Measurements from ENCODE around the gene TBC1D22A. TPM values are rescaled to one million over a fixed set of nuclear protein-coding genes. Genes with fewer than 3 reads are reported as not detected.

Gene TBC1D22A
- total RNA-seq, 4 donors from 2014 or later = 16.2 to 22.2 (median 17.8) TPM

DNA sequence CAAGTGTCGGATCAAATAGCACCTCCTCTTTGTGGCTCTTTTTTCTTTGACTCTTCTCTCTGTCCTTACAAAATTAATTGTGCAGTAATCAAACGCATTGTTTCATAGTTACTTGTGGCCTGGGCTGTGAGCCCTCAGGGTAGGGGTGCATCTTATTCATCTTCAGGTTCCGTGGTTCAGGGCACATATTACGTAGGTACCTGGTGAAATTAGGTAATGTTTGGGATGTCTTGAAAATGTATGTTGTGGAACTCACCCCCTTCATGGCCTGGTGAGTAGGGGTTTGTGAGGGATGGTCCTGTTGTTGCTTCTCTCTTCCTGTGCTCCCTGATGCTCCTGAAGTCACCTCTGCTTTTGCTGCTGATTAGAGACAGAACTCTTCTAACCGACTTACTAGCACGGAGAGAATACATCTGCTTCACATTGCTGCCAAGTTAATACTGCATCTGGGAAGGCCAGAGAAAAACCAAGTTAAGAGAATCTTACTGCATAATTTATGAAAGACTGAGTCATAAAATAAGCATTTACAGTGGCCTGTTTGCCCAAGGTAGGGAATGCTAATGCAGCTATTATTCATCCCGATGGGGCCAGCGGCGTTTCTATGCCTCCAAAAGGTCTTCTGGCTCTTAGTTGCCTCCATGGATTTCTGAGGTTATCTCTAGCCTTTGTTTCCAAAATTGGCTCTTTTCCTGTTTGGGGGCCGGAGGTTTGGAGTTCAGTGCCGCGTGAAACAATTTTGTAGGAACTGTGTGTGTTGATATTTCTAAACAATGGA is 66.9 kb downstream of the TBC1D22A start:
- H3K36me3 ChIP-seq = peaks cover 0 to 1% of the 10 kb centered on the region in 2 donors
- 25 to 37% methylated on average over 9 to 10 of the region's 12 CpGs for WGBS, 2 donors (ENCODE audit: low coverage in 1 of 2)
- no peak for ATAC-seq
- peaks cover 0 to 30% (median 17%) of the 10 kb centered on the region in 3 donors for H3K4me1 ChIP-seq
- H3K27ac ChIP-seq = no peak overlapping the region
- H3K9me3 ChIP-seq = no peaks in the 10 kb centered on the region
- no peaks in the 10 kb centered on the region for H3K27me3 ChIP-seq
- peak; percentile 67 for TF ChIP-seq POLR2AphosphoS5 (IDR thresholded peaks at IDR 0.05)
- TF ChIP-seq CTCF (IDR thresholded peaks at IDR 0.05) = no peak
- H3K4me3 ChIP-seq = no peak overlapping the region

GRCh38 chr22:46829941-46830715 is 67.7 kb downstream of the TBC1D22A start:
- Histone ChIP-seq H3K4me1 (peaks cover 0 to 30% (median 17%) of the 10 kb centered on the region in 3 donors), H3K27me3 (no peaks in the 10 kb centered on the region), H3K27ac (no peak overlapping the region), H3K9me3 (peaks cover 0 to 6% (median 0%) of the 10 kb centered on the region in 3 donors), H3K36me3 (no peaks in the 10 kb centered on the region), H3K4me3 (no peak overlapping the region)
- no peak for TF ChIP-seq CTCF (IDR thresholded peaks at IDR 0.05)
- peak; percentile 18 for TF ChIP-seq POLR2AphosphoS5 (IDR thresholded peaks at IDR 0.05)
- no peak for TF ChIP-seq EP300 (IDR thresholded peaks at IDR 0.05)
- TF ChIP-seq POLR2A (IDR thresholded peaks at IDR 0.05) = no peak
- peak; percentile 51 for ATAC-seq
- 55 to 57% methylated on average over 2 to 8 of the region's 15 CpGs for WGBS, 2 donors (ENCODE audit: low coverage in 1 of 2)

DNA sequence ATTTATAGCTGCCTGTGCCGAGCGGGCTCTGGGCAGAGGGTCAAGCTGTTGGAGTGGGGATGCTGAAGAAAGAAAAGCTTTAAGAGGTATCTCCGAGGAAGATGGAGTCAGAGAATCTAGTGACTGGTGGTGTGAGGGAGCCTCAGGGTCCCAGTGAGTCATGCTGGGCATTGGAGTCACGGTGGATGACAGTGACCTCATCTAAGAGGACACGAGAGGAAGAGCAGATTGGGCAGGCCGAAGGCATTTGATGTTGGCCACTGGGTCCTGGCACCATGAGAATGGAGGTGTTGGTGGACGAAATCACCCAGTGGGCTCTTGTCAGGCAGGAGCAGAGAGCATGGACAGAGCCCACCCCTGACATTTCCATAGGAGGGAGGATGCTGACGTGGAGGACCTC is 68.4 kb downstream of the TBC1D22A start:
- Histone ChIP-seq H3K27ac (no peak overlapping the region), H3K4me1 (peaks cover 0 to 30% (median 17%) of the 10 kb centered on the region in 3 donors), H3K36me3 (no peaks in the 10 kb centered on the region), H3K9me3 (peaks cover 0 to 10% (median 0%) of the 10 kb centered on the region in 3 donors), H3K4me3 (no peak overlapping the region), H3K27me3 (no peaks in the 10 kb centered on the region)
- WGBS, 2 donors (ENCODE audit: low coverage in 1 of 2) = 59 to 86% methylated on average over 6 to 8 of the region's 8 CpGs
- TF ChIP-seq EP300 (IDR thresholded peaks at IDR 0.05) = no peak
- TF ChIP-seq POLR2AphosphoS5 (IDR thresholded peaks at IDR 0.05) = no peak
- TF ChIP-seq POLR2A (IDR thresholded peaks at IDR 0.05) = no peak
- no peak for TF ChIP-seq CTCF (IDR thresholded peaks at IDR 0.05)
- ATAC-seq = no peak

GRCh38 chr22:46833228-46833627 is 70.8 kb downstream of the TBC1D22A start:
- no peak overlapping the region for H3K4me3 ChIP-seq
- ATAC-seq = no peak
- TF ChIP-seq CTCF (IDR thresholded peaks at IDR 0.05) (no peak), POLR2AphosphoS5 (IDR thresholded peaks at IDR 0.05) (no peak), EP300 (IDR thresholded peaks at IDR 0.05) (no peak), POLR2A (IDR thresholded peaks at IDR 0.05) (no peak)
- peaks cover 0 to 10% (median 0%) of the 10 kb centered on the region in 3 donors for H3K9me3 ChIP-seq
- H3K27me3 ChIP-seq = no peaks in the 10 kb centered on the region
- no peaks in the 10 kb centered on the region for H3K36me3 ChIP-seq
- H3K4me1 ChIP-seq = peaks cover 0 to 29% (median 17%) of the 10 kb centered on the region in 3 donors
- no peak overlapping the region for H3K27ac ChIP-seq
- WGBS, 2 donors (ENCODE audit: low coverage in 1 of 2) = 80 to 86% methylated on average over 1 to 3 of the region's 6 CpGs

Data from gastroesophageal sphincter (tissue), 4 donors.